22Rv1 (cell line): ENCODE data around the gene IRX4.

Source experiments
- CTCF ChIP-seq: fragments of 450-650 bp; IDR thresholded peaks from 2 replicates; pipeline ENCODE4 v1.5.1; 2017; ENCODE audit warnings: mild to moderate bottlenecking
- ZFX ChIP-seq: fragments of 450-650 bp; IDR thresholded peaks from 2 replicates; pipeline ENCODE4 v1.6.1; 2017; ENCODE audit warnings: antibody characterized with exemption, borderline replicate concordance

- TF ChIP-seq CTCF, result no peak
- no peak for TF ChIP-seq ZFX
Observed at GRCh38 chr5:1923341-1923740, 40.6 kb upstream of the IRX4 start.
